IMR-90 (cell line): ENCODE results near the gene MAMDC4. TPM values are rescaled to one million over a fixed set of nuclear protein-coding genes. Genes with fewer than 3 reads are reported as not detected.

Source experiments
- ATAC-seq: fragments of 200-7000 bp; cut with Tn5 transposase; 2 replicates; pipeline ENCODE4 v1.9.1; 2020; ENCODE audit warnings: low read depth, mild to moderate bottlenecking, moderate library complexity
- BruUV-seq: library from RNA; stranded (reverse); fragments of 400-500 nt; replicated peaks from 2 replicates; lab custom pipeline; 2021; lab: Mats Ljungman, UMichigan
- CTCF ChIA-PET: fragments of 300-600 bp; formaldehyde crosslinking; extraction: SDS; loops from one replicate; lab custom pipeline; 2021; ENCODE audit warnings: antibody characterized with exemption; lab: Yijun Ruan, JAX
- POLR2A ChIA-PET: fragments of 300-600 bp; sonication (Branson Sonifier 250); formaldehyde crosslinking; loops from one replicate; lab custom pipeline; 2022; ENCODE audit warnings: antibody characterized with exemption; ENCODE audit not compliant: unreplicated experiment; lab: Charles Lee
- DNase-seq: peaks from one replicate; pipeline ENCODE4 v3.0.0; 2013
- H2AFZ ChIP-seq: replicated peaks from 2 replicates; pipeline ENCODE3; 2013; ENCODE audit warnings: low read length, mild to moderate bottlenecking; ENCODE audit not compliant: poor library complexity
- H2AK5ac ChIP-seq: 2 replicates; pipeline ENCODE4 v1.6.1; 2013; ENCODE audit warnings: low read depth, low read length, inconsistent platforms
- H2AK9ac ChIP-seq: replicated peaks from 2 replicates; pipeline ENCODE3; 2013; ENCODE audit warnings: mild to moderate bottlenecking, low read depth, low read length, moderate library complexity; ENCODE audit not compliant: poor library complexity
- H2BK120ac ChIP-seq: 2 replicates; pipeline ENCODE4 v1.6.1; 2013; ENCODE audit warnings: low read depth, low read length, inconsistent platforms
- H2BK15ac ChIP-seq: 3 replicates; pipeline ENCODE4 v1.6.1; 2013; ENCODE audit warnings: low read depth, low read length, inconsistent platforms
- H2BK20ac ChIP-seq: 2 replicates; pipeline ENCODE4 v1.6.1; 2013; ENCODE audit warnings: low read depth, mild to moderate bottlenecking, inconsistent platforms, low read length, moderate library complexity
- H2BK5ac ChIP-seq: 2 replicates; pipeline ENCODE4 v1.6.1; 2013; ENCODE audit warnings: mild to moderate bottlenecking, low read depth, low read length, inconsistent platforms; ENCODE audit not compliant: poor library complexity, severe bottlenecking
- H3K14ac ChIP-seq: replicated peaks from 2 replicates; pipeline ENCODE4 v1.6.1; 2013; ENCODE audit warnings: low read depth, low read length, inconsistent platforms
- H3K18ac ChIP-seq: 2 replicates; pipeline ENCODE4 v1.6.1; 2013; ENCODE audit warnings: low read depth, low read length, control low read depth
- H3K23ac ChIP-seq: 2 replicates; pipeline ENCODE4 v1.6.1; 2013; ENCODE audit warnings: low read depth, low read length, inconsistent platforms
- H3K27ac ChIP-seq: 2 replicates; pipeline ENCODE4 v1.5.1; 2013; ENCODE audit warnings: mild to moderate bottlenecking, control low read depth, low read length; ENCODE audit not compliant: insufficient read depth
- H3K27me3 ChIP-seq: 2 replicates; pipeline ENCODE4 v1.6.1; 2013; ENCODE audit warnings: low read length; ENCODE audit not compliant: control insufficient read depth, insufficient read depth
- H3K36me3 ChIP-seq: 2 replicates; pipeline ENCODE4 v1.6.1; 2013; ENCODE audit warnings: low read length, mixed read lengths; ENCODE audit not compliant: control insufficient read depth, insufficient read depth
- H3K4ac ChIP-seq: 2 replicates; pipeline ENCODE4 v1.6.1; 2013; ENCODE audit warnings: low read depth, low read length, inconsistent platforms
- H3K4me1 ChIP-seq: 2 replicates; pipeline ENCODE4 v1.6.1; 2013; ENCODE audit warnings: low read length, mixed read lengths; ENCODE audit not compliant: control insufficient read depth, insufficient read depth
- H3K4me2 ChIP-seq: 2 replicates; pipeline ENCODE4 v1.6.1; 2013; ENCODE audit warnings: low read depth, mild to moderate bottlenecking, control low read depth, low read length, moderate library complexity
- H3K4me3 ChIP-seq: 2 replicates; pipeline ENCODE4 v1.5.1; 2013; ENCODE audit warnings: low read depth, mild to moderate bottlenecking, control low read depth, low read length, moderate library complexity; ENCODE audit not compliant: insufficient read depth
- H3K56ac ChIP-seq: 2 replicates; pipeline ENCODE4 v1.6.1; 2013; ENCODE audit warnings: low read length, inconsistent platforms; ENCODE audit not compliant: insufficient read depth; ENCODE audit errors: extremely low read depth
- H3K79me1 ChIP-seq, 2 experiments: 2 replicates each; pipeline ENCODE4 v1.6.1; 2013; ENCODE audit warnings: low read length in 2 of 2, inconsistent platforms in 1 of 2, low read depth in 1 of 2
- H3K9ac ChIP-seq: 2 replicates; pipeline ENCODE4 v1.6.1; 2013; ENCODE audit warnings: low read depth, low read length, control low read depth
- H3K9me1 ChIP-seq: 2 replicates; pipeline ENCODE4 v1.6.1; 2013; ENCODE audit warnings: low read length, inconsistent platforms; ENCODE audit not compliant: insufficient read depth
- H3K9me3 ChIP-seq: 2 replicates; pipeline ENCODE4 v1.6.1; 2013; ENCODE audit warnings: low read length; ENCODE audit not compliant: control insufficient read depth, insufficient read depth
- H4K20me1 ChIP-seq: 2 replicates; pipeline ENCODE4 v1.6.1; 2013; ENCODE audit warnings: low read length, inconsistent platforms; ENCODE audit not compliant: insufficient read depth
- H4K5ac ChIP-seq: 2 replicates; pipeline ENCODE4 v1.6.1; 2013; ENCODE audit warnings: mild to moderate bottlenecking, low read depth, low read length, control low read depth
- H4K8ac ChIP-seq, 2 experiments: 2 replicates each; pipeline ENCODE4 v1.6.1; 2013; ENCODE audit warnings: low read depth in 2 of 2, low read length in 2 of 2, control low read depth in 1 of 2, inconsistent platforms in 1 of 2
- H4K91ac ChIP-seq: 2 replicates; pipeline ENCODE4 v1.6.1; 2013; ENCODE audit warnings: low read depth, low read length, inconsistent platforms; ENCODE audit not compliant: insufficient read depth
- CEBPB ChIP-seq: IDR thresholded peaks from 2 replicates; pipeline ENCODE4 v1.6.1; 2012; ENCODE audit warnings: low read depth, low read length, improper control_type of control experiment
- WGBS, 2 experiments: methylation state at CpG; one replicate each; pipeline versions ENCODE4 v1.1.5 to v1.1.7; 2013; ENCODE audit warnings: missing lambda C conversion rate in 2 of 2; ENCODE audit not compliant: insufficient read length in 1 of 2; ENCODE audit errors: extremely low coverage in 2 of 2; 5-methylcytosine and 5-hydroxymethylcytosine counted together
- dilution Hi-C: fragments of 300-500 bp; cut with HindIII; formaldehyde crosslinking; loops from one replicate; pipeline ENCODE4 v1.14.3; 2018; ENCODE audit warnings: low sequenced_read_pairs; ENCODE audit not compliant: unreplicated experiment
- in situ Hi-C: fragments of 300-500 bp; cut with MboI; formaldehyde crosslinking; loops from 3 replicates; pipeline ENCODE4 v1.14.3; 2019; ENCODE audit warnings: low sequenced_read_pairs, inconsistent platforms, mixed read lengths
- intact Hi-C: fragments of 100-400 bp; cut with micrococcal nuclease; formaldehyde crosslinking; loops from 2 replicates; pipeline ENCODE4 v1.10.0; 2022
- polyA plus RNA-seq, 3 experiments: library from polyadenylated mRNA; depleted of rRNA; stranded (reverse); fragments of >200 nt; gene quantifications; 2 replicates each; pipeline ENCODE4 v1.2.3, GENCODE V29; 2012; ENCODE audit warnings: low replicate concordance in 1 of 3
- total RNA-seq: library from RNA; depleted of rRNA; stranded (reverse); fragments of >200 nt; gene quantifications from 2 replicates; pipeline ENCODE4 v1.2.3, GENCODE V29; 2012

The MAMDC4 gene
- total and polyA plus RNA-seq, 2 of the 4 experiments (the other 2 are of a cell fraction) = 0.18 to 3.5 TPM

DNA sequence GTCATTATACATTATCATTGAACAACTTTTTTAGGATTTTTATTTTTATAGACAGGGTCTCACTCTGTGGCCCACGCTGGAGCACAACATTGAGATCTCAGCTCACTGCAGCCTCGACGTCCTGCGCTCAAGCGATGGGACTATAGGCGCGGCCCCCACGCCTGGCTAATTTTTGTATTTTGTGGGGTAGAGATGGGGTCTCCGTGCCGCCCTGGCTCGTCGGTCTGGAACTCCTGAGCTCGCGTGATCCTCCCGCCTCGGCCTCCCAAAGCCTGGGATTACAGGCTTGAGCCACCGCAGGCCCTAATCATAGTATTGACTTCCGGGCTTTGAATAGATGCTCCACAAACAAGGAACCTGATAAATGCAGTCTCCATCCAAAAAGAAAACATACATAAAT, 15.3 kb downstream of the MAMDC4 start:
- Histone ChIP-seq H3K9me3 (peaks cover 7% of the 10 kb centered on the region), H3K9ac (no peak overlapping the region), H3K27me3 (no peaks in the 10 kb centered on the region), H3K4ac (no peak overlapping the region), H3K14ac (no peak overlapping the region), H4K5ac (no peak overlapping the region), H2BK15ac (no peak overlapping the region), H3K9me1 (peaks cover 5% of the 10 kb centered on the region), H3K4me3 (no peak overlapping the region), H4K20me1 (peaks cover 13% of the 10 kb centered on the region), H3K18ac (no peak overlapping the region), H4K91ac (no peak overlapping the region), H3K56ac (no peak overlapping the region), H2BK5ac (no peak overlapping the region), H2AK9ac (no peak overlapping the region), H2AFZ (no peak overlapping the region), H2BK120ac (no peak overlapping the region), H3K79me1 (peaks cover 16 to 39% of the 10 kb centered on the region in 2 experiments), H3K27ac (no peak overlapping the region), H3K4me1 (peaks cover 3% of the 10 kb centered on the region), H4K8ac (no peak overlapping the region), H3K23ac (no peak overlapping the region), H2AK5ac (no peak overlapping the region), H2BK20ac (no peak overlapping the region), H3K4me2 (no peak overlapping the region), H3K36me3 (peaks cover 18% of the 10 kb centered on the region)
- no peak for TF ChIP-seq CEBPB
- dilution Hi-C loops (no loop called here), intact Hi-C loops (no loop called here), in situ Hi-C loops (no loop called here)
- DNase-seq (no peak), ATAC-seq (no peak)
- ChIA-PET CTCF (no interaction called here), POLR2A (no interaction called here)
- BruUV-seq = no TSS peak
- 98% methylated on average over 5 of the region's 18 CpGs; no CpG with 5 or more reads in 1 of the 2 experiments for WGBS, 2 experiments
